MM.1S (cell line): Measurements from ENCODE around the gene PIEZO2.

Experiments used
- EZH2 ChIP-seq: fragments of 300-600 bp; sonication (generic); optimal IDR thresholded peaks from 2 replicates; pipeline ENCODE3; 2017; ENCODE audit warnings: low read depth, mild to moderate bottlenecking, antibody characterized with exemption, low read length, mixed read lengths
- EZH2phosphoT487 ChIP-seq: fragments of 300-600 bp; sonication (generic); IDR thresholded peaks from 2 replicates; pipeline ENCODE4 v1.6.1; 2018; ENCODE audit warnings: antibody characterized with exemption, low read length
- TF ChIP-seq, protein P1 (sequence below): fragments of 300-600 bp; sonication (generic); IDR thresholded peaks from 2 replicates; pipeline ENCODE4 v1.5.1; 2016; ENCODE audit warnings: antibody characterized with exemption, low read length, mixed read lengths

DNA sequence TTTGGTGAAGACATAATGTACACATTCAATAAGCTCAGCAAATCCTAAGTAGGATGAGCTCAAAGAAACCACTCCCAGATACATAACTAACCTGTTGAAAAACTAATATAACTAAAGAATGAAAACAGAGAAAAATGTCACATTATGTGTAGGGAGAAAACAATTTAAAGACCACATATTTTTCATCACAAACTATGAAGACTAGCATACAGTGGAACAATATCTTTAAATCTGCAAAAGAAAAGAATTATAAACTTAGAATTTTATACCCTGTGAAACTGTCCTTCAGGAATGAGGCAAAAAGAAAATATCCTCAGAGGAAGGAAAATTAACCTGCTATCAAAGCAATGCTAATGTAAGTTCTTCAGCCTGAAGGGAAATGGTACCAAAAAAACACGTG, 151.5 kb downstream of the PIEZO2 start:
- TF ChIP-seq EZH2 (no peak), EZH2phosphoT487 (no peak)
- TF ChIP-seq, protein P1, sequence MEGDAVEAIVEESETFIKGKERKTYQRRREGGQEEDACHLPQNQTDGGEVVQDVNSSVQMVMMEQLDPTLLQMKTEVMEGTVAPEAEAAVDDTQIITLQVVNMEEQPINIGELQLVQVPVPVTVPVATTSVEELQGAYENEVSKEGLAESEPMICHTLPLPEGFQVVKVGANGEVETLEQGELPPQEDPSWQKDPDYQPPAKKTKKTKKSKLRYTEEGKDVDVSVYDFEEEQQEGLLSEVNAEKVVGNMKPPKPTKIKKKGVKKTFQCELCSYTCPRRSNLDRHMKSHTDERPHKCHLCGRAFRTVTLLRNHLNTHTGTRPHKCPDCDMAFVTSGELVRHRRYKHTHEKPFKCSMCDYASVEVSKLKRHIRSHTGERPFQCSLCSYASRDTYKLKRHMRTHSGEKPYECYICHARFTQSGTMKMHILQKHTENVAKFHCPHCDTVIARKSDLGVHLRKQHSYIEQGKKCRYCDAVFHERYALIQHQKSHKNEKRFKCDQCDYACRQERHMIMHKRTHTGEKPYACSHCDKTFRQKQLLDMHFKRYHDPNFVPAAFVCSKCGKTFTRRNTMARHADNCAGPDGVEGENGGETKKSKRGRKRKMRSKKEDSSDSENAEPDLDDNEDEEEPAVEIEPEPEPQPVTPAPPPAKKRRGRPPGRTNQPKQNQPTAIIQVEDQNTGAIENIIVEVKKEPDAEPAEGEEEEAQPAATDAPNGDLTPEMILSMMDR, result no peak
